Upper lobe of right lung (tissue), 1 donor: Measurements from ENCODE around the gene ARHGAP44. TPM values are rescaled to one million over a fixed set of nuclear protein-coding genes. Genes with fewer than 3 reads are reported as not detected.
A peak's percentile ranks its signal among the peaks of the same experiment; 100 is the strongest.

Experiments used
- ATAC-seq: fragments of 200-7000 bp; cut with Tn5 transposase; one replicate; pipeline ENCODE4 v1.9.1; 2020; ENCODE audit warnings: mild to moderate bottlenecking, moderate library complexity
- DNase-seq: peaks from one replicate; pipeline ENCODE4 v3.0.0-alpha.2; 2020
- H3K27ac ChIP-seq: fragments of 200-600 bp; one replicate; pipeline ENCODE4 v1.8.0; 2022
- H3K27me3 ChIP-seq: fragments of 200-600 bp; one replicate; pipeline ENCODE4 v1.8.0; 2022; ENCODE audit warnings: mild to moderate bottlenecking
- H3K36me3 ChIP-seq: fragments of 200-600 bp; one replicate; pipeline ENCODE4 v1.8.0; 2022
- H3K4me1 ChIP-seq: fragments of 200-600 bp; one replicate; pipeline ENCODE4 v1.8.0; 2022
- H3K4me3 ChIP-seq: fragments of 200-600 bp; one replicate; pipeline ENCODE4 v1.8.0; 2022; ENCODE audit warnings: mild to moderate bottlenecking
- H3K9me3 ChIP-seq: fragments of 200-600 bp; one replicate; pipeline ENCODE4 v1.8.0; 2022
- CTCF ChIP-seq: fragments of 200-600 bp; IDR thresholded peaks from one replicate; pipeline ENCODE4 v1.8.0; 2022; ENCODE audit warnings: antibody characterized with exemption
- intact Hi-C: fragments of 100-400 bp; cut with DNase I; formaldehyde crosslinking; loops from one replicate; pipeline ENCODE4 v1.11.0; 2022
- total RNA-seq: library from RNA; stranded (reverse); fragmentation: NEBNext Ultra II Directional; extraction: Animal tissue kit (Norgen Biotek cat#: 25700); gene quantifications from one replicate; pipeline ENCODE4 v1.2.1, GENCODE V29; 2021
- donor health status: DM: no; HTN: yes; CAD: no; lungs with severe emphysema.

The ARHGAP44 gene
- total RNA-seq, 1 donor from 2014 or later, result 41.2 TPM

GRCh38 chr17:12883472-12883871, 94.2 kb downstream of the ARHGAP44 start:
- ATAC-seq (no peak), DNase-seq (no peak)
- H3K4me1 ChIP-seq, result no peaks in the 10 kb centered on the region
- no peak for TF ChIP-seq CTCF
- H3K27me3 ChIP-seq, result no peaks in the 10 kb centered on the region
- no peak overlapping the region for H3K4me3 ChIP-seq
- intact Hi-C loops, result no loop called here
- H3K36me3 ChIP-seq, result no peaks in the 10 kb centered on the region
- no peaks in the 10 kb centered on the region for H3K9me3 ChIP-seq
- no peak overlapping the region for H3K27ac ChIP-seq

GRCh38 chr17:12887088-12887487, 97.8 kb downstream of the ARHGAP44 start:
- Histone ChIP-seq H3K27ac (no peak overlapping the region), H3K4me1 (no peaks in the 10 kb centered on the region), H3K9me3 (no peaks in the 10 kb centered on the region), H3K36me3 (no peaks in the 10 kb centered on the region), H3K4me3 (no peak overlapping the region), H3K27me3 (no peaks in the 10 kb centered on the region)
- no peak for ATAC-seq
- no peak for TF ChIP-seq CTCF
- DNase-seq, result no peak
- intact Hi-C loops, result no loop called here

- Histone ChIP-seq H3K4me3 (no peak overlapping the region), H3K4me1 (no peaks in the 10 kb centered on the region), H3K27me3 (no peaks in the 10 kb centered on the region), H3K27ac (no peak overlapping the region), H3K36me3 (no peaks in the 10 kb centered on the region), H3K9me3 (no peaks in the 10 kb centered on the region)
- intact Hi-C loops, result no loop called here
- no peak for DNase-seq
- ATAC-seq, result no peak
- no peak for TF ChIP-seq CTCF
Observed at GRCh38 chr17:12896180-12896785, 107.0 kb downstream of the ARHGAP44 start.

- no peak for ATAC-seq
- no peak for TF ChIP-seq CTCF
- intact Hi-C loops, result no loop called here
Observed at GRCh38 chr17:12898110-12898509, 108.8 kb downstream of the ARHGAP44 start.

GRCh38 chr17:12899604-12900003, 110.3 kb downstream of the ARHGAP44 start:
- Histone ChIP-seq H3K4me1 (no peaks in the 10 kb centered on the region), H3K27me3 (no peaks in the 10 kb centered on the region), H3K27ac (no peak overlapping the region), H3K9me3 (no peaks in the 10 kb centered on the region), H3K36me3 (no peaks in the 10 kb centered on the region), H3K4me3 (no peak overlapping the region)
- ATAC-seq (no peak), DNase-seq (no peak)
- intact Hi-C loops, result no loop called here
- no peak for TF ChIP-seq CTCF

More at GRCh38 chr17:12898110-12898509, 108.8 kb downstream of the ARHGAP44 start:
- Histone ChIP-seq H3K4me1 (no peaks in the 10 kb centered on the region), H3K36me3 (no peaks in the 10 kb centered on the region), H3K27me3 (no peaks in the 10 kb centered on the region), H3K9me3 (no peaks in the 10 kb centered on the region), H3K4me3 (no peak overlapping the region), H3K27ac (no peak overlapping the region)
- DNase-seq, result no peak

- no peak overlapping the region for H3K27ac ChIP-seq
- ATAC-seq (peak; percentile 63), DNase-seq (no peak)
- TF ChIP-seq CTCF, result no peak
- H3K36me3 ChIP-seq, result no peaks in the 10 kb centered on the region
- H3K4me1 ChIP-seq, result no peaks in the 10 kb centered on the region
- no peaks in the 10 kb centered on the region for H3K9me3 ChIP-seq
- intact Hi-C loops, result no loop called here
- no peaks in the 10 kb centered on the region for H3K27me3 ChIP-seq
- no peak overlapping the region for H3K4me3 ChIP-seq
Observed at GRCh38 chr17:12900474-12900873, 111.2 kb downstream of the ARHGAP44 start.
